HEK293 (cell line): ENCODE results near the gene SLC2A8.

Source experiments
- GLI2 ChIP-seq: fragments of 450-650 bp; formaldehyde crosslinking; IDR thresholded peaks from 2 replicates; pipeline ENCODE4; 2017; ENCODE audit warnings: missing biosample characterization, missing genetic modification characterization, low read depth, borderline replicate concordance
- GLIS1 ChIP-seq: fragments of 450-650 bp; formaldehyde crosslinking; IDR thresholded peaks from 2 replicates; pipeline ENCODE4 v1.5.1; 2016; ENCODE audit warnings: missing biosample characterization, missing genetic modification characterization
- IKZF3 ChIP-seq: fragments of 450-650 bp; IDR thresholded peaks from 2 replicates; pipeline ENCODE4 v1.5.0; 2018; ENCODE audit warnings: missing biosample characterization, mild to moderate bottlenecking, missing genetic modification characterization, moderate library complexity
- KLF1 ChIP-seq: fragments of 450-650 bp; formaldehyde crosslinking; IDR thresholded peaks from 2 replicates; pipeline ENCODE4 v1.5.1; 2016; ENCODE audit warnings: missing biosample characterization, missing genetic modification characterization
- MEIS1 ChIP-seq: sonication (generic); formaldehyde crosslinking; IDR thresholded peaks from 2 replicates; pipeline ENCODE4 v1.8.1; 2022; ENCODE audit warnings: missing genetic modification reagents, mild to moderate bottlenecking, borderline replicate concordance
- PRDM6 ChIP-seq: fragments of 450-650 bp; formaldehyde crosslinking; IDR thresholded peaks from 2 replicates; pipeline ENCODE4 v1.5.1; 2017; ENCODE audit warnings: missing biosample characterization, missing genetic modification characterization
- SCRT2 ChIP-seq: fragments of 450-650 bp; formaldehyde crosslinking; IDR thresholded peaks from 2 replicates; pipeline ENCODE4 v1.5.1; 2016; ENCODE audit warnings: missing biosample characterization, missing genetic modification characterization
- TCF7L2 ChIP-seq: IDR thresholded peaks from 2 replicates; pipeline ENCODE4 v1.6.1; 2011; ENCODE audit warnings: low read depth, mild to moderate bottlenecking, inconsistent platforms, low read length, moderate library complexity, borderline replicate concordance
- ZBTB1 ChIP-seq: fragments of 450-650 bp; formaldehyde crosslinking; IDR thresholded peaks from 2 replicates; pipeline ENCODE4 v1.5.1; 2016; ENCODE audit warnings: missing biosample characterization, missing genetic modification characterization
- ZBTB20 ChIP-seq: fragments of 450-650 bp; formaldehyde crosslinking; IDR thresholded peaks from 2 replicates; pipeline ENCODE4 v1.5.1; 2016; ENCODE audit warnings: missing biosample characterization, missing genetic modification characterization
- ZBTB7A ChIP-seq: fragments of 450-650 bp; formaldehyde crosslinking; IDR thresholded peaks from 2 replicates; pipeline ENCODE4 v1.5.1; 2016; ENCODE audit warnings: low read depth, missing biosample characterization, missing genetic modification characterization
- ZFP69B ChIP-seq: fragments of 450-650 bp; formaldehyde crosslinking; IDR thresholded peaks from 2 replicates; pipeline ENCODE4 v1.5.1; 2016; ENCODE audit warnings: missing biosample characterization, missing genetic modification characterization
- ZNF157 ChIP-seq: fragments of 450-650 bp; formaldehyde crosslinking; IDR thresholded peaks from 2 replicates; pipeline ENCODE4 v1.5.1; 2016; ENCODE audit warnings: missing biosample characterization, missing genetic modification characterization
- ZNF174 ChIP-seq: fragments of 450-650 bp; formaldehyde crosslinking; IDR thresholded peaks from 2 replicates; pipeline ENCODE4 v1.5.0; 2017; ENCODE audit warnings: missing biosample characterization, mild to moderate bottlenecking, missing genetic modification characterization
- ZNF37A ChIP-seq: fragments of 450-650 bp; IDR thresholded peaks from 2 replicates; pipeline ENCODE4 v1.5.1; 2018; ENCODE audit warnings: missing biosample characterization, missing genetic modification characterization
- ZNF394 ChIP-seq: fragments of 450-650 bp; formaldehyde crosslinking; IDR thresholded peaks from 2 replicates; pipeline ENCODE4 v1.5.1; 2016; ENCODE audit warnings: missing biosample characterization, missing genetic modification characterization, mild to moderate bottlenecking, moderate library complexity, borderline replicate concordance
- ZNF654 ChIP-seq: fragments of 450-650 bp; formaldehyde crosslinking; IDR thresholded peaks from 2 replicates; pipeline ENCODE4 v1.5.1; 2016; ENCODE audit warnings: low read depth, missing biosample characterization, missing genetic modification characterization
- ZNF660 ChIP-seq: fragments of 450-650 bp; IDR thresholded peaks from 2 replicates; pipeline ENCODE4 v1.5.1; 2018; ENCODE audit warnings: missing biosample characterization, mild to moderate bottlenecking, missing genetic modification characterization
- ZNF704 ChIP-seq: fragments of 450-650 bp; formaldehyde crosslinking; IDR thresholded peaks from 2 replicates; pipeline ENCODE4 v1.5.1; 2016; ENCODE audit warnings: missing biosample characterization, missing genetic modification characterization
- TF ChIP-seq, protein P1 (sequence below): fragments of 450-650 bp; formaldehyde crosslinking; IDR thresholded peaks from 2 replicates; pipeline ENCODE4 v1.5.1; 2016; ENCODE audit warnings: missing biosample characterization, missing genetic modification characterization
- TF ChIP-seq, protein P2 (sequence below): fragments of 450-650 bp; formaldehyde crosslinking; IDR thresholded peaks from 2 replicates; pipeline ENCODE4 v1.5.1; 2016; ENCODE audit warnings: missing biosample characterization, missing genetic modification characterization, borderline replicate concordance
- TF ChIP-seq, protein P3 (sequence below): fragments of 450-650 bp; formaldehyde crosslinking; IDR thresholded peaks from 2 replicates; pipeline ENCODE4 v1.5.1; 2017; ENCODE audit warnings: missing biosample characterization, missing genetic modification characterization
- TF ChIP-seq, protein P4 (sequence below): fragments of 450-650 bp; formaldehyde crosslinking; IDR thresholded peaks from 2 replicates; pipeline ENCODE4; 2016; ENCODE audit warnings: missing biosample characterization, missing genetic modification characterization

SLC2A8 gene

GRCh38 chr9:127450830-127451607 lies 54.0 kb downstream of the SLC2A8 start, which contains the start of the genes LRSAM1 and RPL12 (continued):
- TF ChIP-seq ZNF654, result no peak
- TF ChIP-seq PRDM6 (tag by site-specific recombination), result no peak
- TF ChIP-seq TCF7L2, result no peak
- TF ChIP-seq SCRT2, result peak; percentile 93
- TF ChIP-seq ZNF660 (tag by site-specific recombination), result peak; percentile 81; the same call in 1 of the 2 replicates
- TF ChIP-seq, protein P1, sequence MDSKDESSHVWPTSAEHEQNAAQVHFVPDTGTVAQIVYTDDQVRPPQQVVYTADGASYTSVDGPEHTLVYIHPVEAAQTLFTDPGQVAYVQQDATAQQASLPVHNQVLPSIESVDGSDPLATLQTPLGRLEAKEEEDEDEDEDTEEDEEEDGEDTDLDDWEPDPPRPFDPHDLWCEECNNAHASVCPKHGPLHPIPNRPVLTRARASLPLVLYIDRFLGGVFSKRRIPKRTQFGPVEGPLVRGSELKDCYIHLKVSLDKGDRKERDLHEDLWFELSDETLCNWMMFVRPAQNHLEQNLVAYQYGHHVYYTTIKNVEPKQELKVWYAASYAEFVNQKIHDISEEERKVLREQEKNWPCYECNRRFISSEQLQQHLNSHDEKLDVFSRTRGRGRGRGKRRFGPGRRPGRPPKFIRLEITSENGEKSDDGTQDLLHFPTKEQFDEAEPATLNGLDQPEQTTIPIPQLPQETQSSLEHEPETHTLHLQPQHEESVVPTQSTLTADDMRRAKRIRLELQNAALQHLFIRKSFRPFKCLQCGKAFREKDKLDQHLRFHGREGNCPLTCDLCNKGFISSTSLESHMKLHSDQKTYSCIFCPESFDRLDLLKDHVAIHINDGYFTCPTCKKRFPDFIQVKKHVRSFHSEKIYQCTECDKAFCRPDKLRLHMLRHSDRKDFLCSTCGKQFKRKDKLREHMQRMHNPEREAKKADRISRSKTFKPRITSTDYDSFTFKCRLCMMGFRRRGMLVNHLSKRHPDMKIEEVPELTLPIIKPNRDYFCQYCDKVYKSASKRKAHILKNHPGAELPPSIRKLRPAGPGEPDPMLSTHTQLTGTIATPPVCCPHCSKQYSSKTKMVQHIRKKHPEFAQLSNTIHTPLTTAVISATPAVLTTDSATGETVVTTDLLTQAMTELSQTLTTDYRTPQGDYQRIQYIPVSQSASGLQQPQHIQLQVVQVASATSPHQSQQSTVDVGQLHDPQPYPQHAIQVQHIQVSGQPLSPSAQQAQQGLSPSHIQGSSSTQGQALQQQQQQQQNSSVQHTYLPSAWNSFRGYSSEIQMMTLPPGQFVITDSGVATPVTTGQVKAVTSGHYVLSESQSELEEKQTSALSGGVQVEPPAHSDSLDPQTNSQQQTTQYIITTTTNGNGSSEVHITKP (tag by site-specific recombination), result peak; percentile 79; the same call in 1 of the 2 replicates
- no peak for TF ChIP-seq ZNF704 (tag by site-specific recombination)
- no peak for TF ChIP-seq IKZF3
- no peak for TF ChIP-seq ZBTB1 (tag by site-specific recombination)
- peak; percentile 7; the same call in 1 of the 2 replicates for TF ChIP-seq ZBTB20 (tag by site-specific recombination)
- TF ChIP-seq, protein P2, sequence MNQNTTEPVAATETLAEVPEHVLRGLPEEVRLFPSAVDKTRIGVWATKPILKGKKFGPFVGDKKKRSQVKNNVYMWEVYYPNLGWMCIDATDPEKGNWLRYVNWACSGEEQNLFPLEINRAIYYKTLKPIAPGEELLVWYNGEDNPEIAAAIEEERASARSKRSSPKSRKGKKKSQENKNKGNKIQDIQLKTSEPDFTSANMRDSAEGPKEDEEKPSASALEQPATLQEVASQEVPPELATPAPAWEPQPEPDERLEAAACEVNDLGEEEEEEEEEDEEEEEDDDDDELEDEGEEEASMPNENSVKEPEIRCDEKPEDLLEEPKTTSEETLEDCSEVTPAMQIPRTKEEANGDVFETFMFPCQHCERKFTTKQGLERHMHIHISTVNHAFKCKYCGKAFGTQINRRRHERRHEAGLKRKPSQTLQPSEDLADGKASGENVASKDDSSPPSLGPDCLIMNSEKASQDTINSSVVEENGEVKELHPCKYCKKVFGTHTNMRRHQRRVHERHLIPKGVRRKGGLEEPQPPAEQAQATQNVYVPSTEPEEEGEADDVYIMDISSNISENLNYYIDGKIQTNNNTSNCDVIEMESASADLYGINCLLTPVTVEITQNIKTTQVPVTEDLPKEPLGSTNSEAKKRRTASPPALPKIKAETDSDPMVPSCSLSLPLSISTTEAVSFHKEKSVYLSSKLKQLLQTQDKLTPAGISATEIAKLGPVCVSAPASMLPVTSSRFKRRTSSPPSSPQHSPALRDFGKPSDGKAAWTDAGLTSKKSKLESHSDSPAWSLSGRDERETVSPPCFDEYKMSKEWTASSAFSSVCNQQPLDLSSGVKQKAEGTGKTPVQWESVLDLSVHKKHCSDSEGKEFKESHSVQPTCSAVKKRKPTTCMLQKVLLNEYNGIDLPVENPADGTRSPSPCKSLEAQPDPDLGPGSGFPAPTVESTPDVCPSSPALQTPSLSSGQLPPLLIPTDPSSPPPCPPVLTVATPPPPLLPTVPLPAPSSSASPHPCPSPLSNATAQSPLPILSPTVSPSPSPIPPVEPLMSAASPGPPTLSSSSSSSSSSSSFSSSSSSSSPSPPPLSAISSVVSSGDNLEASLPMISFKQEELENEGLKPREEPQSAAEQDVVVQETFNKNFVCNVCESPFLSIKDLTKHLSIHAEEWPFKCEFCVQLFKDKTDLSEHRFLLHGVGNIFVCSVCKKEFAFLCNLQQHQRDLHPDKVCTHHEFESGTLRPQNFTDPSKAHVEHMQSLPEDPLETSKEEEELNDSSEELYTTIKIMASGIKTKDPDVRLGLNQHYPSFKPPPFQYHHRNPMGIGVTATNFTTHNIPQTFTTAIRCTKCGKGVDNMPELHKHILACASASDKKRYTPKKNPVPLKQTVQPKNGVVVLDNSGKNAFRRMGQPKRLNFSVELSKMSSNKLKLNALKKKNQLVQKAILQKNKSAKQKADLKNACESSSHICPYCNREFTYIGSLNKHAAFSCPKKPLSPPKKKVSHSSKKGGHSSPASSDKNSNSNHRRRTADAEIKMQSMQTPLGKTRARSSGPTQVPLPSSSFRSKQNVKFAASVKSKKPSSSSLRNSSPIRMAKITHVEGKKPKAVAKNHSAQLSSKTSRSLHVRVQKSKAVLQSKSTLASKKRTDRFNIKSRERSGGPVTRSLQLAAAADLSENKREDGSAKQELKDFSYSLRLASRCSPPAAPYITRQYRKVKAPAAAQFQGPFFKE, result no peak
- TF ChIP-seq MEIS1 (CRISPR knock-in tag), result 0 out of 2 replicates have a peak, but pooled peaks have one; percentile 8
- TF ChIP-seq ZNF37A, result no peak
- no peak for TF ChIP-seq ZNF157 (tag by site-specific recombination)
- no peak for TF ChIP-seq ZBTB7A (tag by site-specific recombination)
- TF ChIP-seq ZNF174 (tag by site-specific recombination), result no peak
- TF ChIP-seq, protein P3, sequence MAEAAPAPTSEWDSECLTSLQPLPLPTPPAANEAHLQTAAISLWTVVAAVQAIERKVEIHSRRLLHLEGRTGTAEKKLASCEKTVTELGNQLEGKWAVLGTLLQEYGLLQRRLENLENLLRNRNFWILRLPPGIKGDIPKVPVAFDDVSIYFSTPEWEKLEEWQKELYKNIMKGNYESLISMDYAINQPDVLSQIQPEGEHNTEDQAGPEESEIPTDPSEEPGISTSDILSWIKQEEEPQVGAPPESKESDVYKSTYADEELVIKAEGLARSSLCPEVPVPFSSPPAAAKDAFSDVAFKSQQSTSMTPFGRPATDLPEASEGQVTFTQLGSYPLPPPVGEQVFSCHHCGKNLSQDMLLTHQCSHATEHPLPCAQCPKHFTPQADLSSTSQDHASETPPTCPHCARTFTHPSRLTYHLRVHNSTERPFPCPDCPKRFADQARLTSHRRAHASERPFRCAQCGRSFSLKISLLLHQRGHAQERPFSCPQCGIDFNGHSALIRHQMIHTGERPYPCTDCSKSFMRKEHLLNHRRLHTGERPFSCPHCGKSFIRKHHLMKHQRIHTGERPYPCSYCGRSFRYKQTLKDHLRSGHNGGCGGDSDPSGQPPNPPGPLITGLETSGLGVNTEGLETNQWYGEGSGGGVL, result no peak
- 0 out of 2 replicates have a peak, but pooled peaks have one; percentile 13 for TF ChIP-seq KLF1 (tag by site-specific recombination)
- no peak; the same call in 1 of the 2 replicates for TF ChIP-seq GLIS1 (tag by site-specific recombination)
- TF ChIP-seq ZNF394, result peak; percentile 66
- TF ChIP-seq, protein P4, sequence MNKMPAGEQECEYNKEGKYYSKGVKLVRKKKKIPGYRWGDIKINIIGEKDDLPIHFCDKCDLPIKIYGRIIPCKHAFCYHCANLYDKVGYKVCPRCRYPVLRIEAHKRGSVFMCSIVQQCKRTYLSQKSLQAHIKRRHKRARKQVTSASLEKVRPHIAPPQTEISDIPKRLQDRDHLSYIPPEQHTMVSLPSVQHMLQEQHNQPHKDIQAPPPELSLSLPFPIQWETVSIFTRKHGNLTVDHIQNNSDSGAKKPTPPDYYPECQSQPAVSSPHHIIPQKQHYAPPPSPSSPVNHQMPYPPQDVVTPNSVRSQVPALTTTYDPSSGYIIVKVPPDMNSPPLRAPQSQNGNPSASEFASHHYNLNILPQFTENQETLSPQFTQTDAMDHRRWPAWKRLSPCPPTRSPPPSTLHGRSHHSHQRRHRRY (tag by site-specific recombination), result no peak
- TF ChIP-seq ZFP69B (tag by site-specific recombination), result peak; percentile 61
- no peak for TF ChIP-seq GLI2 (tag by site-specific recombination)
